Activated T-cell treated with anti-CD3 and anti-CD28 coated beads, Interleukin-2, amount 50 U/mL, for 1 hour (primary cell): ENCODE measurements around the gene PHF12.
"Not testable (repeated sequence)": the region's sequence is repeated elsewhere in the genome, so short reads cannot be mapped to it uniquely, and the experiment has no call there.

Experiments used
- DNase-seq: peaks from one replicate; pipeline ENCODE4 v3.0.0-alpha.2; 2020

The PHF12 gene

GRCh38 chr17:28926786-28927185 lies 24.5 kb downstream of the PHF12 start:
- no peak for DNase-seq

DNA sequence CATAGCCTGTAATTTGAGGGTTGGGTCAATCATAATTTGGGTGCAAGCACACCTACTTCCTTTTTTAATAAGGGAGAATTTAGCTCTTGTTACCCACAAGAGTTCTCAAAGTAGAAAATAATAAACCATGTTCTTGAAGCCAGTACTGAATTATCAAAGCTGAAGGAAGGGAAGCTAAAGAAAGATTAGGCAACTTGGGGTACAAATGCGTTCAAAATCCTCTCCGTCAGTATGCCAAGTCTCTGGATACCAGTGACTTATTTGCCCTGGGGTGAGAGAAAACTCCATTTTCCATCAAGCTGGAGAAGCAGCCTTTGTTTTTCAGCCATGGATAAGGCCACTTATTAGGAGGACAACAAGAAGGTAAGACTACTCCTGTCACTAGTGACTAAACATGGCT lies 25.0 kb downstream of the PHF12 start:
- DNase-seq: no peak

- DNase-seq: peak; percentile 37
These were observed 25.4 kb downstream of the PHF12 start for GRCh38 chr17:28925912-28926365.

- DNase-seq: no peak
These were observed 31.1 kb downstream of the PHF12 start for GRCh38 chr17:28920201-28920600.

GRCh38 chr17:28918295-28918694 lies 33.0 kb downstream of the PHF12 start:
- no peak for DNase-seq

GRCh38 chr17:28917465-28917864 lies 33.9 kb downstream of the PHF12 start:
- DNase-seq: no peak

DNA sequence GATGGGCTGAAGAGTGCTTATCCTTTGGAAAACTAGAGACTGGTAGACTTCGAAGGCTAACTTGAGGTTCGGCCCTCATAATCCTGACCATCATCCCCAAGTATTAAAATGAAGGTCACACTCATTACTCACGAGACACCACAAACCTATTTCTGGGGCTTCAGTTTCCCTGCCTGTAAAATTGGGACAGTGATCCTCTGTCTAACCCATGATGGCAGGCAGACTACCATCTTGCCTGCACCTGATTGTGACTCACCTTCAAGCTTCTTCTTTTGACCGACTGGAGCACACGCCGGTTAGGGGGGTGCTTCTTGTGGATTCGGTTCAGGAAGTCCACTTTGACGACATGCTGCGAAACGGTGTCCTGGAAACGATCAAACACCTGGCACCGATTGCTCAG lies 34.3 kb downstream of the PHF12 start:
- no peak for DNase-seq

DNA sequence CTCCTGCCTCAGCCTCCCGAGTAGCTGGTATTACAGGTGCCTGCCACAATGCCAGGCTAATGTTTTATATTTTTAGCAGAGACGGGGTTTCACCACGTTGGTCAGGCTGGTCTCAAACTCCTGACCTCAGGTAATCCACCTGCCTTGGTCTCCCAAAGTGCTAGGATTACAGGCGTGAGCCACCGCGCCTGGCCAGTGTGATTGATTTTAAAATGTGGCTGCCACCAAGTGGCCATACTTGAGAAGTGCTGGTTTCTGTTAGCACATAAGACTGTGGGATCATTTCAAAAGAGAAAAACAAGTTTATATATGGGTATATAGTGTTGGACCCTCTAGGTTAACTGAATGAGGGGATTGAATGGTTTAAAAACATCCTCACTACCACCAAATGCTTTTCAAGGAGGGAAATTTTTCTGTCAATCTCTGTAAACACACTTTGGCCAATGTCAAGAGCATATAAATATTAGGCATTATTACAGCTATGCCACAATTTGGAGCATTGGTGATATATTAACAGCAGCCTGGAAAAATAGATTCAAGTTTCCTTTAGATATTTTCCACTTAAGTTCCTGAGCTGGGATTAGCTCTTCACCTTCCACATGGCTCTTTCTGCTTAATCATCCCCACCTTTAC lies 34.9 kb downstream of the PHF12 start:
- DNase-seq: peak; percentile 52

- no peak for DNase-seq
These were observed 38.4 kb downstream of the PHF12 start for GRCh38 chr17:28912938-28913333.

DNA sequence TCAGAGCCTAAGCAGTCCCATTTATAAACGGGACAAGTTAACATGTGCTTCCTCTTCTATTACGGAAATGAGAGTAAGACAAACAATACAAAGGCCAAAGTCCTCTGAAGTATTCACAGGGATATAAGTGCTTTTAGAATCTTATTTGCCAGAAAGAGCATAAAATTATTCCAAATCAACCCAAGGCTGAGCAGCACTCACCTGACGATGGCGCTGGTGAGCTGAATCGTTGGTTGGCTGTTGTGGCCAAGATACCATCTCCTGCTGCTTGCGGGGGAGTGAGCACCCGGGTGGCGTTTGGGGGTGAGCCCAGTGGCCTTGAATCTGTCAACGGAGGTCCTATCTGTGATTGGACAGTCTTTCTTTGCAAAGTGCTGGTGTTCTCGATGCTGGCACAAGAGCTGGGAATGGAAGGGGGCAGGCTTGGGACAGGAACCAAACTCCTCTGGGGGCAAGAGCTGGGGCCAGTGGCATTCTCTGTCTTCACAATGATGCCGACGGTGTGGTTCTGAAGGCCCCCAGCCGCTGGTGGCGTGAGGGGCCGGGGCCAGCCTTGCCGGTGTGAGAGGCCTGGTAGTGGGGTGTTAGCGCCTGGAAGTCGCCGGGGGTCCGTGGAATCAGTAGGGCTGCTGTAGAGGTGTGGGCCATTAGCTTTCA lies 38.9 kb downstream of the PHF12 start:
- DNase-seq: no peak

DNA sequence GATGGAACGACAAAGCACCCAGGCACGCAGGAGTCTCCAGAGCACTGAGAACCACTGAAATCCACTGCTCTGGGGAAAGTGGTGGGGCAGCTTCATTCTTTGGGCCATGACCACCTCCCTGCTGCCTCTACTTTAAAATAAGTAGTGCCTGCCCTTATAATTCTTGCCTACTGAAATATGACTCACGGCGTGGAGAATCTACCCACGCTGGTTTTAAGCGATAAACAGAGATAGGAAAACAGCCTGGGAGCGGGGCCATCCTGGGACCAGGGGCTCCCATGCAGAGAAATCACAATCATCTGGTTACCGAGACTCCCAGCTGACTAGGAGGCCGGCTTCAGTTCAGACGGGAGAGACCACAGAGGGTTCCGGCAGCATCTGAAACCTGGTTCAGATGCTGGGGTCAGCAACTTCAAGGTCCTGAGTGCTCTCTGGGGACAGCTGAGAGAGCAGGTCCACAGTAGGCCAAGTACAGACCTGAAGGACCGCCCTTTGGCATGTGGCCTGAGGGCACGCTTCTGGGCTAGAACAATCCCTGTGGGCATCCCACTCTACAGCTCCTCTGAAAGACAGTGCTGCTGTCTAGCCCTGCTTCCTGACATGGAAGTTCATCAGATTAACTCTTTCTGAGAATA lies 39.8 kb downstream of the PHF12 start:
- DNase-seq: no peak

DNA sequence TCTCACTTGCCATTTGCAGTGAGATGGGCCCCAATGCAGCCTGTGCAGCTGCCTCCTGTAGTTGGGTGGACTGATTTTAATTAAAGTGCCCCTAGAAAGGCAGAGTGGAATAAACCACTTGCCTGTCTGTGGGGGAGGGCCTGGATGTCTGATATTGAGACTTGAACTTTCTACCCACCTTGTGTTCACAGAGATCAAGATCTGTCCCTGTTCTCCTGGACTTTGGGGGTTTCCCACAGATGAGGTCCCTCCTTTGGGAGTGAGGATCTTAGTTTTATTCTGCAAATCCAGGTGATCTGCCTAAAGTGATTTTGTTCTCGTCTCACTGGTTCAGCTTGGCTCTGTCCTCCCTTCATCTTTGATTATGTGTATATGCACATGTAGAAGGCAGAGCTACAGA lies 40.8 kb downstream of the PHF12 start:
- no peak for DNase-seq

GRCh38 chr17:28908640-28909167 lies 42.6 kb downstream of the PHF12 start:
- no peak for DNase-seq

DNA sequence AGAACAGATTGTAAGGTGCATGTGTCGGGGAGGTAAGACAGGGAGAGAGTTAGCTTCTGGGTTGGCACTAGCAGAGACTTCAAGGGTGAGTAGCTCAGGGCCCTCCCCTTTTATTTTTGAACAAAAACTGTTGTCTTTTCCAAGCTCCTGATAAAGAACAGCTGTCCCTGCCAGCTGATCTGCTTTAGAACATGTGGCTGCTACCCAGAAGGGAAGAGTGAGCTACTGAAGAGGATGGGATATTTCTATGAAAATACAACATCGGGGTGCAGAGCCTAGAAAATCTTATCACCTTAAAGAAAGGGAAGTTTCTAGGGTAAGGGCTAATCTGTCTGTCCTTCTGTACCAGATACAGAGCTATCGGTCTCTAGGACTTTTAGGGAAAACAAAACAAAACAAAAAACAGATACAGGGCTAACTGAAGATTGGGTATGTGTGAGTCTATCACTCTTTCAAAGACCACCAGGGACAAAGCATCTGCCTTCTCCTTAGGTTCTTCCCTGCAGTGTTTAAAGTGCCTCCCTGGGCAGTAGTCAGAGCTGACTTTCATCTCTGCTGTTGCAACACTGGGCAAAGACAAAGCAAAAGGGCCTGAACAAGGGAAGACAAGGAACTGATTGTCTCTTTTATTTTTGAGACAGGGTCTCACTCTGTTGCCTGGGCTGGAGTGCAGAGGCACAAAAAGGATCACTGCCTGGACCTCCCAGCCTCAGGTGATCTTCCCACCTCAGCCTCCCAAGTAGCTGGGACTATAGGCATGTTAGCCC lies 43.4 kb downstream of the PHF12 start:
- no peak for DNase-seq

GRCh38 chr17:28906706-28907438 lies 44.4 kb downstream of the PHF12 start:
- no peak for DNase-seq

DNA sequence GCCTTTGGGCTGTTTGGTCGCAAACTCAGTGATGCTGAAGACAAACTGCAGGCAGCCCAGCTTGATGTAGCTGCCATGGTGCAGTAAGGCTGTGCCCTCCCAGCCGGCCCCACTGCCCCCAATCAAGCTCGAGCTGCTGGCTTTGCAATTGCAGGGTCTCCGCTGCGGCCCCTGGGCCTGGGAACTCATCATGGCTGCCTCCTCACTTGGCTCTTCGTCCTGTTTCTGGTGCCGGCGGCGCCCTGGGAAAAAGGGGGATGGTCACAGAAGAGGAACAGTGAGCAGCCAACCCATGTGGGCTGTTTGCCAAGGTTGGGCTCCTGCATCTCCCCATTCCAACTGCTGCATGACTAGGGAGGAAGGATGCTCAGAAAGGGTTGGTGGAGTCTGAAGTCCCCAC lies 45.0 kb downstream of the PHF12 start:
- DNase-seq: no peak

- DNase-seq: no peak
These were observed 46.5 kb downstream of the PHF12 start for GRCh38 chr17:28904800-28905199.

GRCh38 chr17:28903546-28903841 lies 47.8 kb downstream of the PHF12 start:
- not testable (repeated sequence) for DNase-seq

- peak; percentile 98 for DNase-seq
These were observed 48.3 kb downstream of the PHF12 start, which contains the start of gene DHRS13 for GRCh38 chr17:28902819-28903545. TSS of gene DHRS13 (minus strand) at chr17:28903079. CDS start at chr17:28902944, 135 bp downstream.

GRCh38 chr17:28901866-28902818 lies 49.2 kb downstream of the PHF12 start:
- DNase-seq: no peak
